Kidney (tissue), 14 donors: ENCODE results near the gene MRPL45. TPM values are rescaled to one million over a fixed set of nuclear protein-coding genes. Genes with fewer than 3 reads are reported as not detected.
"Not testable (repeated sequence)": the region's sequence is repeated elsewhere in the genome, so short reads cannot be mapped to it uniquely, and the experiment has no call there.

ENCODE experiments used
- DNase-seq, 5 donors: peaks; one replicate each; pipeline ENCODE4 v3.0.0-alpha.2; 2013 to 2020
- FAIRE-seq: peaks from 2 replicates; lab custom pipeline; 2012; peaks lifted over from hg19 to GRCh38; lab: Jason Lieb, UNC
- H3K27ac ChIP-seq, 2 donors: one replicate each; pipeline ENCODE4 v1.7.0; 2013; ENCODE audit warnings: low read depth in 2 of 2, low read length in 2 of 2, inconsistent platforms in 1 of 2
- H3K27me3 ChIP-seq: one replicate; pipeline ENCODE4 v1.7.1; 2013; ENCODE audit warnings: low read length, inconsistent platforms; ENCODE audit not compliant: control insufficient read depth, insufficient read depth
- H3K36me3 ChIP-seq, 3 donors: one replicate each; pipeline versions ENCODE4 v1.7.0 to v1.7.1; 2013; ENCODE audit warnings: low read length in 3 of 3, control low read depth in 1 of 3, inconsistent platforms in 1 of 3; ENCODE audit not compliant: insufficient read depth in 3 of 3, control insufficient read depth in 2 of 3
- H3K4me1 ChIP-seq, 3 donors: one replicate each; pipeline versions ENCODE4 v1.7.0 to v1.7.1; 2013; ENCODE audit warnings: low read length in 3 of 3, inconsistent platforms in 1 of 3, low read depth in 1 of 3; ENCODE audit not compliant: control insufficient read depth in 2 of 3, insufficient read depth in 2 of 3
- H3K4me3 ChIP-seq, 3 donors: one replicate each; pipeline versions ENCODE4 v1.7.0 to v1.8.1; 2013; ENCODE audit warnings: low read length in 3 of 3, control low read depth in 1 of 3, inconsistent platforms in 1 of 3
- H3K9ac ChIP-seq, 3 donors: one replicate each; pipeline versions ENCODE4 v1.7.0 to v1.7.1; 2013; ENCODE audit warnings: low read length in 3 of 3, control low read depth in 1 of 3, inconsistent platforms in 1 of 3
- H3K9me3 ChIP-seq, 3 donors: one replicate each; pipeline versions ENCODE4 v1.7.0 to v1.7.1; 2013; ENCODE audit warnings: low read length in 3 of 3, control low read depth in 1 of 3, inconsistent platforms in 1 of 3; ENCODE audit not compliant: control insufficient read depth in 2 of 3, insufficient read depth in 1 of 3
- intact Hi-C: fragments of 100-400 bp; cut with DNase I; formaldehyde crosslinking; loops from one replicate; pipeline ENCODE4 v1.11.1; 2022
- polyA plus RNA-seq: library from polyadenylated mRNA; stranded (reverse); fragments of 350-450 nt; fragmentation: Illumina TruSeq; extraction: RNeasy Lipid Tissue Mini Kit (QIAGEN cat#74804); gene quantifications from one replicate; pipeline ENCODE4 v1.2.3, GENCODE V29; 2014; ENCODE audit warnings: low read depth, low replicate concordance; ENCODE audit not compliant: insufficient read depth
- total RNA-seq: library from RNA; stranded (reverse); fragmentation: NEBNext Ultra II Directional; extraction: Animal tissue kit (Norgen Biotek cat#: 25700); gene quantifications from one replicate; pipeline ENCODE4 v1.2.1, GENCODE V29; 2021
- TF ChIP-seq, protein P1 (sequence below): IDR thresholded peaks from 3 replicates; pipeline ENCODE4 v1.5.1; 2012; ENCODE audit warnings: mild to moderate bottlenecking, moderate library complexity, borderline replicate concordance; ENCODE audit not compliant: insufficient read depth; ENCODE audit errors: extremely low read depth
- donor health status: control.
- donor health status: control.
- donor health status: control.
- donor health status: control.
- donor health status: control.
- donor health status: DM: yes; HTN: yes; CAD: no.
- donor health status: Normal renal cell carcinoma (clear cell type).

MRPL45 gene
- total and polyA plus RNA-seq, 2 donors from 2014 or later = 28.0 to 45.9 TPM

GRCh38 chr17:38269045-38269444 is 27.9 kb upstream of the MRPL45 start:
- H3K4me1 ChIP-seq, H3K9ac ChIP-seq, H3K4me3 ChIP-seq, H3K9me3 ChIP-seq, H3K27ac ChIP-seq, H3K27me3 ChIP-seq, DNase-seq, H3K36me3 ChIP-seq, intact Hi-C loops, FAIRE-seq: not testable (repeated sequence)

DNA sequence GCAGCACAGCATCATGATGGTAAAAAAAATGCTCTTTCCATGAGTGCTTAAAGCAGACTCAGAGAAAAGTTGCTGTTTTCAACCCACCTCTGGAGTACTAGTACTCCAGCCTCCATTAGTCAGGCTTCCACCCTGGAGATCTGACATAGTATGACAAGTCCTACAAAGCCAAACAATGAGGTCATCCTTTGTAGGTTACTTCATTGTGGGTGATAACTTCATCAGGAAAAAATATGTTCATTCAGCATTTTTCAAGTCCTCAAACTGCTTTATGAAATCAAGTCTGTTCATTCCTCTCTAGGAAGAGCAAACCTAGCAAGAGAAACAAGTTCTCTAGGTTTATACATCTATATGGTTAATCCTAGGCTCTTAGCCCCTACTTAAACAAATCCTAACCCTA is 27.4 kb upstream of the MRPL45 start:
- H3K27me3 ChIP-seq, FAIRE-seq, H3K9ac ChIP-seq, H3K9me3 ChIP-seq, H3K4me3 ChIP-seq, DNase-seq, H3K27ac ChIP-seq, intact Hi-C loops, H3K36me3 ChIP-seq, H3K4me1 ChIP-seq: not testable (repeated sequence)

DNA sequence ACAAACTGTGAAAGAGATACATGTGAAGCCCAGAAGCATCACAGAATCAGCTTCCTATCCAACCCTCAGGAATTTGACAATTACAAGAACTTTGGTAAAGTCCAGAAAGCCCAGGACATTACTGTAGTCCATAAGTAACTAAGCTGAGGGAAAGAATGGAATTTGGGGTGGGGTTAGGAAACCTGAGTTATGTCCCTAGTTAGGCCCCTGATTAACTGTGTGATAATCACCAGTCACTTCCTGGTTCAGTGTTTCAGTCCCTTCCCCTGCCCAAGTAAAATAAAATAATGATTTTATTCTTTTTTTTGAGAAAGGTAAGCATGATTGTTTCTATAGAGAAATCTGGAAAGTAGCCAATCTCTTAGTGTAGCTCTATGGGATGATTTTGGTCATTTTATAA is 11.0 kb upstream of the MRPL45 start:
- H3K9ac ChIP-seq, intact Hi-C loops, H3K9me3 ChIP-seq, H3K27me3 ChIP-seq, H3K4me1 ChIP-seq, H3K4me3 ChIP-seq, H3K36me3 ChIP-seq, FAIRE-seq, H3K27ac ChIP-seq: not testable (repeated sequence)
- peak in 2 of 5 donors; percentile 7 to 14 for DNase-seq

DNA sequence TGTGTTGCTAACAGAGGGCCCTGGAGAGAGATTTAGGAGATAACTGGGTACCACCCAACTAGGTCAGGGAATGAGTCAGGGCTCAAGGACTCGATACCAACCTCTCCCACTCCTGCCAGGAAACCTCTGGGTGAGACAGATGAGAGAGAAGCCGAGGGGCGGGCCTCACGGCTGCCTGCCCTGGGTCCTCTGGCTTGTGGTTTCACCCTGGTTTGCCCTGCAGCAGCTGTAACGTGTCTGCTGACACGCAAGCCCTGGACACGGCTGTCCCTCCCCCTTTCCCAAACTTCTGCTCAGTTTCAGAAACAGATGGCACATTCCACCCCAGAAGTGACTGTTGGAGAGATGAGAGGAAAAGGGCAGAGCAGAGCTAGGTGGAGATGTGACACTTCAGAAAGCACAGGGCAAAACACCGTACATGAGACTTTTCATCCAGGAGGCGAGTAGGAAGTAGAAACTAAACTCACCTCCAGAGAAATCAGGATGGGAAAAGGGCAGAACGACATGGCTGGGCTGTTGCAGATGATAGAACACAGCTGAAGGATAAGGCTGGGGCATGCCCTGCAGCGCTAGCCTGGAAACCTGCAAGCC is 10.4 kb upstream of the MRPL45 start:
- peak; percentile 69 to 86 (median 71) for DNase-seq
- H3K9ac ChIP-seq, H3K36me3 ChIP-seq, H3K4me1 ChIP-seq, H3K27me3 ChIP-seq, intact Hi-C loops, H3K4me3 ChIP-seq, H3K9me3 ChIP-seq, FAIRE-seq: not testable (repeated sequence)
- H3K27ac ChIP-seq = peak overlapping the region in 1 of 2 donors; percentile 47

- H3K9ac ChIP-seq, H3K4me1 ChIP-seq, H3K27me3 ChIP-seq, FAIRE-seq, H3K9me3 ChIP-seq, H3K4me3 ChIP-seq, H3K27ac ChIP-seq, H3K36me3 ChIP-seq, intact Hi-C loops: not testable (repeated sequence)
- peak in 2 of 5 donors; percentile 25 to 35 for DNase-seq
- TF ChIP-seq, protein P1, sequence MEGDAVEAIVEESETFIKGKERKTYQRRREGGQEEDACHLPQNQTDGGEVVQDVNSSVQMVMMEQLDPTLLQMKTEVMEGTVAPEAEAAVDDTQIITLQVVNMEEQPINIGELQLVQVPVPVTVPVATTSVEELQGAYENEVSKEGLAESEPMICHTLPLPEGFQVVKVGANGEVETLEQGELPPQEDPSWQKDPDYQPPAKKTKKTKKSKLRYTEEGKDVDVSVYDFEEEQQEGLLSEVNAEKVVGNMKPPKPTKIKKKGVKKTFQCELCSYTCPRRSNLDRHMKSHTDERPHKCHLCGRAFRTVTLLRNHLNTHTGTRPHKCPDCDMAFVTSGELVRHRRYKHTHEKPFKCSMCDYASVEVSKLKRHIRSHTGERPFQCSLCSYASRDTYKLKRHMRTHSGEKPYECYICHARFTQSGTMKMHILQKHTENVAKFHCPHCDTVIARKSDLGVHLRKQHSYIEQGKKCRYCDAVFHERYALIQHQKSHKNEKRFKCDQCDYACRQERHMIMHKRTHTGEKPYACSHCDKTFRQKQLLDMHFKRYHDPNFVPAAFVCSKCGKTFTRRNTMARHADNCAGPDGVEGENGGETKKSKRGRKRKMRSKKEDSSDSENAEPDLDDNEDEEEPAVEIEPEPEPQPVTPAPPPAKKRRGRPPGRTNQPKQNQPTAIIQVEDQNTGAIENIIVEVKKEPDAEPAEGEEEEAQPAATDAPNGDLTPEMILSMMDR = peak; percentile 6
These were observed 8.6 kb upstream of the MRPL45 start for GRCh38 chr17:38288217-38288827.

GRCh38 chr17:38289760-38290159 is 7.2 kb upstream of the MRPL45 start:
- intact Hi-C loops, H3K9me3 ChIP-seq, FAIRE-seq, H3K4me1 ChIP-seq, H3K27me3 ChIP-seq, H3K36me3 ChIP-seq, H3K27ac ChIP-seq, H3K4me3 ChIP-seq, H3K9ac ChIP-seq, DNase-seq: not testable (repeated sequence)

DNA sequence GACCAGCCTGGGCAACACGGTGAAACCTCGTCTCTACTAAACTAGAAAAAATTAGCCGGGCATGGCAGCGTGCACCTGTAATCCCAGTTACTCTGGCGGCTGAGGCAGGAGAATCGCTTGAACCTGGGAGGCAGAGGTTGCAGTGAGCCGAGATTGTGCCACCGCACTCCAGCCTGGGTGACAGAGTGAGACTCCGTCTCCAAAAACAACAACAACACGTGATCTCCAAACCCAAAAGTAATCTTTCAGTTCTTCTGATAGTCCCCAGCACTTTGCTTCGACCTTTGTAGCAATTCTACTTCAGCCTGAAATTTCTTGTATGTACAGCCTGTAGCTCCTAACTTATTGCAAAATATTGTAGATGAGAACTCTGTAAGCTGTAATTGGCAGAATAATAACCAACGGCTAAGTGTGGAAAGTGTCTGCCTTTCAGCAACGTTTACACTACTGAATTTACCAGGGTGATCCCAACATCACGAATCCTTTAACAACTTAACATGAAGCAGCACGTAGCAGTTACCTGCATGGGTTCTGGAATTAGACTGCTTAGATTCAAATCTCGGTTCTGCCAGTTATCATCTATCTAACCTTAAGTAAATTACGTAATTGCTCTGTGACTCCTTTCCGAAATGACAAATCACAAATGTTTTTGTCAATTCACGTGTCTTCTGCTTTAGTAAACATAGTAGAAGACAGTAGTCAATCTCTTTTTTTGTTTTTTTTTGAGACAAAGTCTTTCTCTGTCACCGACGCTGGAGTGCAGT is 1.2 kb upstream of the MRPL45 start:
- intact Hi-C loops, H3K4me1 ChIP-seq, H3K9ac ChIP-seq, H3K27ac ChIP-seq, DNase-seq, FAIRE-seq, H3K27me3 ChIP-seq, H3K36me3 ChIP-seq, H3K4me3 ChIP-seq, H3K9me3 ChIP-seq: not testable (repeated sequence)
